ENCODE measurements around the gene BFAR. TPM values are rescaled to one million over a fixed set of nuclear protein-coding genes. Genes with fewer than 3 reads are reported as not detected.

Gene BFAR
- polyA plus RNA-seq, 1 donor from 2014 or later = 63.5 TPM

GRCh38 chr16:14585287-14585686, 47.5 kb upstream of the BFAR start:
- Histone ChIP-seq H3K9ac (ENCODE audit: low read length) (no peak overlapping the region), H4K20me1 (ENCODE audit: insufficient read depth) (no peaks in the 10 kb centered on the region), H3K27ac (ENCODE audit: low read length) (no peak overlapping the region), H3K36me3 (ENCODE audit: insufficient read depth, low read length) (peaks cover 11% of the 10 kb centered on the region), H3K9me2 (ENCODE audit: insufficient read depth, low read length) (no peaks in the 10 kb centered on the region), H3K4me2 (ENCODE audit: low read length) (no peak overlapping the region), H3K79me2 (replicated peaks; ENCODE audit: insufficient read depth, low read length) (no peaks in the 10 kb centered on the region), H3K9me3 (ENCODE audit: low read length) (no peaks in the 10 kb centered on the region), H2AFZ (ENCODE audit: low read depth, low read length) (no peak overlapping the region), H3F3A (ENCODE audit: insufficient read depth, low read length, poor library complexity, severe bottlenecking) (no peaks in the 10 kb centered on the region), H3K27me3 (ENCODE audit: insufficient read depth, low read depth, low read length) (no peaks in the 10 kb centered on the region), H3K4me3 (ENCODE audit: low read length) (no peak overlapping the region)
- no peak for TF ChIP-seq SMC3 (conservative IDR thresholded peaks at IDR 0.05; ENCODE audit: poor library complexity)
- TF ChIP-seq REST (IDR thresholded peaks at IDR 0.05; ENCODE audit: borderline replicate concordance) = no peak

- H3K9me2 ChIP-seq (ENCODE audit: insufficient read depth, low read length) = no peaks in the 10 kb centered on the region
- H3K36me3 ChIP-seq (ENCODE audit: insufficient read depth, low read length) = peaks cover 11% of the 10 kb centered on the region
- H3K9ac ChIP-seq (ENCODE audit: low read length) = no peak overlapping the region
- H3K9me3 ChIP-seq (ENCODE audit: low read length) = no peaks in the 10 kb centered on the region
- no peaks in the 10 kb centered on the region for H4K20me1 ChIP-seq (ENCODE audit: insufficient read depth)
- H3K4me3 ChIP-seq (ENCODE audit: low read length) = no peak overlapping the region
- H3K79me2 ChIP-seq (replicated peaks; ENCODE audit: insufficient read depth, low read length) = no peaks in the 10 kb centered on the region
- H3K4me2 ChIP-seq (ENCODE audit: low read length) = no peak overlapping the region
- H3K27me3 ChIP-seq (ENCODE audit: insufficient read depth, low read depth, low read length) = no peaks in the 10 kb centered on the region
- no peak for TF ChIP-seq EP300 (conservative IDR thresholded peaks at IDR 0.05; ENCODE audit: poor library complexity, severe bottlenecking)
- TF ChIP-seq RAD21 (conservative IDR thresholded peaks at IDR 0.05) = no peak
- no peak for TF ChIP-seq TAF1 (IDR thresholded peaks at IDR 0.05; ENCODE audit: low read depth)
- TF ChIP-seq SMC3 (conservative IDR thresholded peaks at IDR 0.05; ENCODE audit: poor library complexity) = no peak
- no peak for TF ChIP-seq REST (IDR thresholded peaks at IDR 0.05; ENCODE audit: borderline replicate concordance)
- no peak for TF ChIP-seq POLR2AphosphoS5 (IDR thresholded peaks at IDR 0.05)
- TF ChIP-seq EZH2 (IDR thresholded peaks at IDR 0.05; ENCODE audit: borderline replicate concordance, insufficient read depth, low read length, poor library complexity, severe bottlenecking) = no peak
- TF ChIP-seq MXI1 (conservative IDR thresholded peaks at IDR 0.05; ENCODE audit: poor library complexity, severe bottlenecking) = no peak
- TF ChIP-seq CTCF (IDR thresholded peaks at IDR 0.05; ENCODE audit: poor library complexity, severe bottlenecking) = no peak
- H3K27ac ChIP-seq (ENCODE audit: low read length) = no peak overlapping the region
- no peak overlapping the region for H2AFZ ChIP-seq (ENCODE audit: low read depth, low read length)
- H3F3A ChIP-seq (ENCODE audit: insufficient read depth, low read length, poor library complexity, severe bottlenecking) = no peaks in the 10 kb centered on the region
Measured at GRCh38 chr16:14586637-14587305, 46.0 kb upstream of the BFAR start.

Data from neural cell (in vitro differentiated cells).